IMR-90 (cell line): ENCODE measurements around the gene PRKCA. TPM values are rescaled to one million over a fixed set of nuclear protein-coding genes. Genes with fewer than 3 reads are reported as not detected.

ENCODE experiments used
- ATAC-seq: fragments of 200-7000 bp; cut with Tn5 transposase; 2 replicates; pipeline ENCODE4 v1.9.1; 2020; ENCODE audit warnings: low read depth, mild to moderate bottlenecking, moderate library complexity
- BruUV-seq: library from RNA; stranded (reverse); fragments of 400-500 nt; replicated peaks from 2 replicates; lab custom pipeline; 2021; lab: Mats Ljungman, UMichigan
- CTCF ChIA-PET: fragments of 300-600 bp; formaldehyde crosslinking; extraction: SDS; loops from one replicate; lab custom pipeline; 2021; ENCODE audit warnings: antibody characterized with exemption; lab: Yijun Ruan, JAX
- POLR2A ChIA-PET: fragments of 300-600 bp; sonication (Branson Sonifier 250); formaldehyde crosslinking; loops from one replicate; lab custom pipeline; 2022; ENCODE audit warnings: antibody characterized with exemption; ENCODE audit not compliant: unreplicated experiment; lab: Charles Lee
- DNase-seq: peaks from one replicate; pipeline ENCODE4 v3.0.0; 2013
- H2AFZ ChIP-seq: replicated peaks from 2 replicates; pipeline ENCODE3; 2013; ENCODE audit warnings: low read length, mild to moderate bottlenecking; ENCODE audit not compliant: poor library complexity
- H2AK5ac ChIP-seq: 2 replicates; pipeline ENCODE4 v1.6.1; 2013; ENCODE audit warnings: low read depth, low read length, inconsistent platforms
- H2AK9ac ChIP-seq: replicated peaks from 2 replicates; pipeline ENCODE3; 2013; ENCODE audit warnings: mild to moderate bottlenecking, low read depth, low read length, moderate library complexity; ENCODE audit not compliant: poor library complexity
- H2BK120ac ChIP-seq: 2 replicates; pipeline ENCODE4 v1.6.1; 2013; ENCODE audit warnings: low read depth, low read length, inconsistent platforms
- H2BK15ac ChIP-seq: 3 replicates; pipeline ENCODE4 v1.6.1; 2013; ENCODE audit warnings: low read depth, low read length, inconsistent platforms
- H2BK20ac ChIP-seq: 2 replicates; pipeline ENCODE4 v1.6.1; 2013; ENCODE audit warnings: low read depth, mild to moderate bottlenecking, inconsistent platforms, low read length, moderate library complexity
- H2BK5ac ChIP-seq: 2 replicates; pipeline ENCODE4 v1.6.1; 2013; ENCODE audit warnings: mild to moderate bottlenecking, low read depth, low read length, inconsistent platforms; ENCODE audit not compliant: poor library complexity, severe bottlenecking
- H3K14ac ChIP-seq: replicated peaks from 2 replicates; pipeline ENCODE4 v1.6.1; 2013; ENCODE audit warnings: low read depth, low read length, inconsistent platforms
- H3K18ac ChIP-seq: 2 replicates; pipeline ENCODE4 v1.6.1; 2013; ENCODE audit warnings: low read depth, low read length, control low read depth
- H3K23ac ChIP-seq: 2 replicates; pipeline ENCODE4 v1.6.1; 2013; ENCODE audit warnings: low read depth, low read length, inconsistent platforms
- H3K27ac ChIP-seq: 2 replicates; pipeline ENCODE4 v1.5.1; 2013; ENCODE audit warnings: mild to moderate bottlenecking, control low read depth, low read length; ENCODE audit not compliant: insufficient read depth
- H3K27me3 ChIP-seq: 2 replicates; pipeline ENCODE4 v1.6.1; 2013; ENCODE audit warnings: low read length; ENCODE audit not compliant: control insufficient read depth, insufficient read depth
- H3K36me3 ChIP-seq: 2 replicates; pipeline ENCODE4 v1.6.1; 2013; ENCODE audit warnings: low read length, mixed read lengths; ENCODE audit not compliant: control insufficient read depth, insufficient read depth
- H3K4ac ChIP-seq: 2 replicates; pipeline ENCODE4 v1.6.1; 2013; ENCODE audit warnings: low read depth, low read length, inconsistent platforms
- H3K4me1 ChIP-seq: 2 replicates; pipeline ENCODE4 v1.6.1; 2013; ENCODE audit warnings: low read length, mixed read lengths; ENCODE audit not compliant: control insufficient read depth, insufficient read depth
- H3K4me2 ChIP-seq: 2 replicates; pipeline ENCODE4 v1.6.1; 2013; ENCODE audit warnings: low read depth, mild to moderate bottlenecking, control low read depth, low read length, moderate library complexity
- H3K4me3 ChIP-seq: 2 replicates; pipeline ENCODE4 v1.5.1; 2013; ENCODE audit warnings: low read depth, mild to moderate bottlenecking, control low read depth, low read length, moderate library complexity; ENCODE audit not compliant: insufficient read depth
- H3K56ac ChIP-seq: 2 replicates; pipeline ENCODE4 v1.6.1; 2013; ENCODE audit warnings: low read length, inconsistent platforms; ENCODE audit not compliant: insufficient read depth; ENCODE audit errors: extremely low read depth
- H3K79me1 ChIP-seq, 2 experiments: 2 replicates each; pipeline ENCODE4 v1.6.1; 2013; ENCODE audit warnings: low read length in 2 of 2, inconsistent platforms in 1 of 2, low read depth in 1 of 2
- H3K9ac ChIP-seq: 2 replicates; pipeline ENCODE4 v1.6.1; 2013; ENCODE audit warnings: low read depth, low read length, control low read depth
- H3K9me1 ChIP-seq: 2 replicates; pipeline ENCODE4 v1.6.1; 2013; ENCODE audit warnings: low read length, inconsistent platforms; ENCODE audit not compliant: insufficient read depth
- H3K9me3 ChIP-seq: 2 replicates; pipeline ENCODE4 v1.6.1; 2013; ENCODE audit warnings: low read length; ENCODE audit not compliant: control insufficient read depth, insufficient read depth
- H4K20me1 ChIP-seq: 2 replicates; pipeline ENCODE4 v1.6.1; 2013; ENCODE audit warnings: low read length, inconsistent platforms; ENCODE audit not compliant: insufficient read depth
- H4K5ac ChIP-seq: 2 replicates; pipeline ENCODE4 v1.6.1; 2013; ENCODE audit warnings: mild to moderate bottlenecking, low read depth, low read length, control low read depth
- H4K8ac ChIP-seq, 2 experiments: 2 replicates each; pipeline ENCODE4 v1.6.1; 2013; ENCODE audit warnings: low read depth in 2 of 2, low read length in 2 of 2, control low read depth in 1 of 2, inconsistent platforms in 1 of 2
- H4K91ac ChIP-seq: 2 replicates; pipeline ENCODE4 v1.6.1; 2013; ENCODE audit warnings: low read depth, low read length, inconsistent platforms; ENCODE audit not compliant: insufficient read depth
- CEBPB ChIP-seq: IDR thresholded peaks from 2 replicates; pipeline ENCODE4 v1.6.1; 2012; ENCODE audit warnings: low read depth, low read length, improper control_type of control experiment
- CTCF ChIP-seq: conservative IDR thresholded peaks from 2 replicates; pipeline ENCODE4 v1.5.1; 2012; ENCODE audit warnings: mild to moderate bottlenecking, low read depth, low read length, improper control_type of control experiment
- MAZ ChIP-seq: IDR thresholded peaks from 2 replicates; pipeline ENCODE4 v1.6.1; 2012; ENCODE audit warnings: low read depth, mild to moderate bottlenecking, low read length, improper control_type of control experiment, moderate library complexity, borderline replicate concordance
- SMC3 ChIP-seq: fragments of 150-350 bp; IDR thresholded peaks from 2 replicates; pipeline ENCODE4 v1.6.1; 2016; ENCODE audit warnings: low read depth, mild to moderate bottlenecking, antibody characterized with exemption, low read length, moderate library complexity
- WGBS, 2 experiments: methylation state at CpG; one replicate each; pipeline versions ENCODE4 v1.1.5 to v1.1.7; 2013; ENCODE audit warnings: missing lambda C conversion rate in 2 of 2; ENCODE audit not compliant: insufficient read length in 1 of 2; ENCODE audit errors: extremely low coverage in 2 of 2; 5-methylcytosine and 5-hydroxymethylcytosine counted together
- dilution Hi-C: fragments of 300-500 bp; cut with HindIII; formaldehyde crosslinking; loops from one replicate; pipeline ENCODE4 v1.14.3; 2018; ENCODE audit warnings: low sequenced_read_pairs; ENCODE audit not compliant: unreplicated experiment
- in situ Hi-C: fragments of 300-500 bp; cut with MboI; formaldehyde crosslinking; loops from 3 replicates; pipeline ENCODE4 v1.14.3; 2019; ENCODE audit warnings: low sequenced_read_pairs, inconsistent platforms, mixed read lengths
- intact Hi-C: fragments of 100-400 bp; cut with micrococcal nuclease; formaldehyde crosslinking; loops from 2 replicates; pipeline ENCODE4 v1.10.0; 2022
- polyA plus RNA-seq, 3 experiments: library from polyadenylated mRNA; depleted of rRNA; stranded (reverse); fragments of >200 nt; gene quantifications; 2 replicates each; pipeline ENCODE4 v1.2.3, GENCODE V29; 2012; ENCODE audit warnings: low replicate concordance in 1 of 3
- total RNA-seq: library from RNA; depleted of rRNA; stranded (reverse); fragments of >200 nt; gene quantifications from 2 replicates; pipeline ENCODE4 v1.2.3, GENCODE V29; 2012

The PRKCA gene
- total and polyA plus RNA-seq, 2 of the 4 experiments (the other 2 are of a cell fraction): 31.0 to 46.0 TPM

DNA sequence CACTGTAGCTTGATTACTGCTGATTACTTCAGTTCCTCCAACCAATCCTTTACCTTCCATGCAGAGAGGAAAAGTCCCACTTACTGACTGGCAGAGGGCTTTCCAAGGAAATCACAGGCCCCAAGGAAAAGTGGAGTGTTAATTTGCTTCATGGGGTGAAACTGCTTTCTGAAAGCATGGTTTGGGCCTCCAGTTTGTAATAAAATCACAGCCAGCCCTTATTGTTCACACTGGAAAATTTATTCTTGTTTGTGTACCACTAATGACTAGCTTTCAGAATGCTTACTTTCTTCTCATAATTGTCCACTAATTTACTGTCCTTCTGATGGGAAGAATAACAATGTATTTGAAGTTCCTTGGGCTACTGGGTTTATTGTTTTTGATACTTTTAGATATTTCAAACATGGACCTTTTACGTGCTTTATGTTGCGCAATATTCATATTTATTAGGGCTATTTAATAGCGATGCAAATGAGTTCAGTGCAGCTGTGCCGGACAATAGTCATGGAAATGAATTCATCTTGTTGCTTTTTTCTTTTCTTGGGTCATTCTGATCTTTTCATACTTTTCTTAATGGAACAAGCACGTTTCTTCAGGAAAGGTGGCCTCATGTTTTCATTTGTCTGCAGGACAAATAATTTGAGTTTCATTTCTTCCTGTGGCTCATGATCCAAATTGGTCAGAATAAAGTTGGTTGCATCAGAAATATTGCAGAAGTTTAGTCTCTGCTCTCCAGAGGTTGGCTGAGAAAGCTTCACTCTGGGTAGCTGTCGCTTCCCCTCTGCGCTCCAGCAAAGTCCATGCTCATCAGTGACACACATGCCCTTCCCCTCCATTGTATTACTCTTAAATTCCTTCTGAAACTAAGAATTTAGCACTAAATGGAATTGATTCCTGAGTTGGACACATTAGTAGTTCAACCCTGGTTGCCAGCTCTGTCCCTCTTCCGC, 128.7 kb downstream of the PRKCA start:
- H3K79me1 ChIP-seq: peaks cover 57 to 95% of the 10 kb centered on the region in 2 experiments
- H4K5ac ChIP-seq: peak overlapping the region; percentile 79
- peak overlapping the region; percentile 72 for H3K4ac ChIP-seq
- H4K91ac ChIP-seq: peak overlapping the region; percentile 83
- in situ Hi-C loops: no loop called here
- peak overlapping the region; percentile 4 for H2AK9ac ChIP-seq
- H4K20me1 ChIP-seq: peaks cover 25% of the 10 kb centered on the region
- ATAC-seq: peak; percentile 60
- no peaks in the 10 kb centered on the region for H3K36me3 ChIP-seq
- peak overlapping the region; percentile 15; the same call in 1 of the 2 replicates for H2AK5ac ChIP-seq
- CTCF ChIA-PET: no interaction called here
- BruUV-seq: no TSS peak
- peak overlapping the region; percentile 11; the same call in 1 of the 2 replicates for H3K4me3 ChIP-seq
- dilution Hi-C loops: no loop called here
- peak overlapping the region; percentile 80 for H3K27ac ChIP-seq
- H3K27me3 ChIP-seq: no peaks in the 10 kb centered on the region
- H2AFZ ChIP-seq: no peak overlapping the region
- H3K4me1 ChIP-seq: peaks cover 19% of the 10 kb centered on the region
- H3K9ac ChIP-seq: peak overlapping the region; percentile 60
- H3K9me1 ChIP-seq: peaks cover 17% of the 10 kb centered on the region
- H2BK15ac ChIP-seq: peak overlapping the region; percentile 17; the same call in 1 of the 3 replicates
- peak overlapping the region; percentile 70 for H3K56ac ChIP-seq
- peak overlapping the region; percentile 79 for H3K4me2 ChIP-seq
- intact Hi-C loops: loop anchor here (5.0 kb wide), 1 partner anchor 129 kb away; the partner anchor contains the start of gene PRKCA
- H2BK20ac ChIP-seq: peak overlapping the region; percentile 84
- peak overlapping the region; percentile 82 for H2BK120ac ChIP-seq
- H4K8ac ChIP-seq: peak overlapping the region; percentile 1 to 75; a peak in 2 of 4 replicates
- H3K23ac ChIP-seq: peak overlapping the region; percentile 67
- peak overlapping the region; percentile 81 for H2BK5ac ChIP-seq
- TF ChIP-seq MAZ: no peak
- TF ChIP-seq CTCF: no peak
- TF ChIP-seq CEBPB: peak; percentile 97
- TF ChIP-seq SMC3: no peak
- no peaks in the 10 kb centered on the region for H3K9me3 ChIP-seq
- POLR2A ChIA-PET: no interaction called here
- WGBS, 2 experiments: 55% methylated on average over 2 of the region's 8 CpGs; no CpG with 5 or more reads in 1 of the 2 experiments
- peak overlapping the region; percentile 70 for H3K14ac ChIP-seq
- H3K18ac ChIP-seq: peak overlapping the region; percentile 78
- DNase-seq: peak; percentile 41
